HG03103 (cell line): ENCODE data around the gene ARF6.
"Not testable (repeated sequence)": the region's sequence is repeated elsewhere in the genome, so short reads cannot be mapped to it uniquely, and the experiment has no call there.

Source experiments
- ATAC-seq: cut with Tn5 transposase; IDR thresholded peaks from one replicate; pipeline ENCODE4 v1.9.1; 2021; ENCODE audit warnings: low read depth; ENCODE audit not compliant: unreplicated experiment

The ARF6 gene

GRCh38 chr14:49892636-49893308, at the start of gene ARF6:
Gene ARF6, plus strand, starts transcription at chr14:49893082. Its CDS starts 655 bp downstream, at chr14:49893737.
- ATAC-seq, result peak; percentile 78

- ATAC-seq, result no peak
Measured at GRCh38 chr14:49849213-49849847, 43.6 kb upstream of the ARF6 start.

GRCh38 chr14:49851813-49852212, 41.1 kb upstream of the ARF6 start:
- ATAC-seq, result no peak

- peak; percentile 71 for ATAC-seq
Measured at GRCh38 chr14:49852301-49853157, 40.4 kb upstream of the ARF6 start, which contains the start of gene NEMF. Gene NEMF, minus strand, starts transcription at chr14:49852788. Its CDS starts 35 bp downstream, at chr14:49852753.

GRCh38 chr14:49853158-49853477, 39.8 kb upstream of the ARF6 start:
- ATAC-seq, result peak; percentile 4

GRCh38 chr14:49853572-49854375, 39.1 kb upstream of the ARF6 start:
- no peak for ATAC-seq

GRCh38 chr14:49857427-49858003, 35.4 kb upstream of the ARF6 start:
- no peak for ATAC-seq

- no peak for ATAC-seq
Measured at GRCh38 chr14:49858383-49858782, 34.5 kb upstream of the ARF6 start.

- no peak for ATAC-seq
Measured at GRCh38 chr14:49860988-49861698, 31.7 kb upstream of the ARF6 start.

GRCh38 chr14:49861699-49862088, 31.2 kb upstream of the ARF6 start:
- no peak for ATAC-seq

- peak; percentile 14 for ATAC-seq
Measured at GRCh38 chr14:49862089-49862673, 30.7 kb upstream of the ARF6 start.

GRCh38 chr14:49863487-49864281, 29.2 kb upstream of the ARF6 start:
- no peak for ATAC-seq

- ATAC-seq, result no peak
Measured at GRCh38 chr14:49865431-49865859, 27.4 kb upstream of the ARF6 start.

GRCh38 chr14:49867831-49868719, 24.8 kb upstream of the ARF6 start:
- ATAC-seq, result peak; percentile 78

GRCh38 chr14:49868720-49869114, 24.2 kb upstream of the ARF6 start:
- ATAC-seq, result no peak

- ATAC-seq, result no peak
Measured at GRCh38 chr14:49870908-49871307, 22.0 kb upstream of the ARF6 start.

- ATAC-seq, result not testable (repeated sequence)
Measured at GRCh38 chr14:49873548-49873947, 19.3 kb upstream of the ARF6 start.
